ENCODE data around the gene CALD1.
A peak's percentile ranks its signal among the peaks of the same experiment; 100 is the strongest.

Gene CALD1

DNA sequence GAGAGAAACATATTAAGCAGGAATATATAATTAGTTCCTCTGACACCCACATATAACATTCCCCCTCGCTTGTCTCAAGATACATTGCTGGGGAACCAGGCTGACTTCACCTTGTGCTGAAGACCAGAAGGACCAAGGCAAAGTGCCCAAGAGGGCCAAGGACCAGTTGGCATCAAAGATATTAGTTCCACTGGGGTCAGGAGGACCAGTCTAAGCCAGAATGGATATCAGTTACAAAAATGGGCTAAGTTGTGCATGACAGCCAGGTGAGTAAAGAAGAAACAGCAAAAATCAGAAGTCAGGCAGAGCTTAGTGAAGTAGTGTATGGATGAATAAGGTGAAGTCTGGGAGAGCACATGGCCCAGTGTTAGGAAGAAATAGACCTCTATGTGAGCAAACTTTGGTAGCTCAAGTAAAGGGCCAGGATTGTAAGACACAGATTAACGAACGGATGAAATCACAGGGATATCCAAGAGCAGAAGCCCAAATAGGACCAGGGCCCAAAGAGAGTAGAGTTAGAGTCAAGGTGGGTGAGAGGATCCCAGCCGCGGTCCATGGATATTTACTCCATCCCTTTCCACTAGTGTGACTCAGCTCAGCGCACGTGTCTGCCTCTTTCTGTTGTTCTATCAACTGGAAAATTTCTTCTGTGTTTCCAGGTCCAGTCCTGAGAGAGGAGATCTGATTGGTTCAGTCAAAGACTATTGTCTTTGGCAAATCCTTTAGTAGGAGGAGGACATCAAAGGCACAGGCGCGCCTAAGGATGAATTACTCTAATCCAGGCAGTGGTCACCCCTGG, 5.0 kb downstream of the CALD1 start:
- no peak for DNase-seq (ENCODE audit: low read depth)
- TF ChIP-seq CTCF (conservative IDR thresholded peaks at IDR 0.05; ENCODE audit: control insufficient read depth, insufficient read depth, low read depth, low read length): no peak
- no peak overlapping the region for H3K4me3 ChIP-seq (ENCODE audit: control insufficient read depth, low read depth, low read length)

DNA sequence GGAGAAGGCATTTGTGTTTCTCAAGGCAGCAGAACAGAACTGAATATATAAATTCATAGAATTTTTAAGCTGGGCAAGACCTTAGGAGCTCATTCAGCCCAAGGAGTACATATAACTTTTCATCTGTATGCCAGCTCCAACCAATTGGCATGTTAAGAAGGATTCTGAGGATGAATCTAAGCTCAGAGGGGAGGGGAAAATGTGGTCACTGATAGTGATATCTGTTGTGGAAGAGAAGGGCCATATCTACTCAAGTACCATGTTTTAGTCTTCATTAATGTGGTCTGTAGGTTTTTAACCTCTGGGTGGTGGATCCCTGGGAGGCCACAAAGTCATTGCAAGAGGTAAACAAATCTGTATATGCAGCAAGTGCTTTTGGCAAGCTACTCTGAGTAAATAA, 6.4 kb downstream of the CALD1 start:
- no peak for TF ChIP-seq CTCF (conservative IDR thresholded peaks at IDR 0.05; ENCODE audit: control insufficient read depth, insufficient read depth, low read depth, low read length)
- DNase-seq (ENCODE audit: low read depth): no peak
- no peak overlapping the region for H3K4me3 ChIP-seq (ENCODE audit: control insufficient read depth, low read depth, low read length)

DNA sequence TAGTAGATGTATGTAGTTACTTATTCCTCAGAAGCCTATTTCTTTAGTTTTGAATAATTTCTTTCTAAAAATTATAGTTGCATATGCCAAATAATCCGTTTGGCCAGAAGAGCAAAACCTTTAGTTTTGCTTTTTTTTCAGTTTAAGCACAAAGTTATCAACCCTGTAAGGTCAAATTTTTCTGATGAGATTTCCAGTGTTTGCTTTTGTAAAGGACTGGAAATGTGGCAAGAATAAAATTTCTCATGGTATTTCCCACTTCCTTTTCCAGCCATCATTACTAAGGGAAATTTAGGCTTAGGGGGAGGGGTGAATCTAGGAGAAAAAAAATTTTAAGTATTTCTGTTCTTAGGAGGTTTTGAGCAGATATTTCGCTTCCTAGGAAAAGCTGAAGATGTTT, 7.6 kb downstream of the CALD1 start:
- TF ChIP-seq CTCF (conservative IDR thresholded peaks at IDR 0.05; ENCODE audit: control insufficient read depth, insufficient read depth, low read depth, low read length): no peak
- DNase-seq (ENCODE audit: low read depth): no peak
- no peak overlapping the region for H3K4me3 ChIP-seq (ENCODE audit: control insufficient read depth, low read depth, low read length)

DNA sequence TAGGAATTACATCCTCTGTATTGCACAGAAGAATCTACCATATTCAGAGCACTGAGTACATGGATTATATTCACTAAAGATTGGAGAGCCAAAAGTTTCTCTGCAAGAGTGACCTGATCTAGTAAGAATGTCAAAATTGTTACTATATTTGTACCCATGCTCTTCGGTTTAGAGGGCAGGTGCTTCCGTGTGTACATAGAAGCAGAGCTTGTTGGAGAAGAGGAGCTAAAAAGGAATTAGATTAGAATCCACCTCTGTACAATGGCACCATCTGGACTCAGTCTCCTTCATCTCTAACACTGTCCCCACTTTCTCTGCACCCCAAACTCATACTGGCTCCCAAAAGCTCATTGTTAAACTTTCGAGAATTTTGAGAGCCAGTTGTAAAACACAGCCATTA, 8.3 kb downstream of the CALD1 start:
- DNase-seq (ENCODE audit: low read depth): no peak
- H3K4me3 ChIP-seq (ENCODE audit: control insufficient read depth, low read depth, low read length): no peak overlapping the region
- TF ChIP-seq CTCF (conservative IDR thresholded peaks at IDR 0.05; ENCODE audit: control insufficient read depth, insufficient read depth, low read depth, low read length): no peak

DNA sequence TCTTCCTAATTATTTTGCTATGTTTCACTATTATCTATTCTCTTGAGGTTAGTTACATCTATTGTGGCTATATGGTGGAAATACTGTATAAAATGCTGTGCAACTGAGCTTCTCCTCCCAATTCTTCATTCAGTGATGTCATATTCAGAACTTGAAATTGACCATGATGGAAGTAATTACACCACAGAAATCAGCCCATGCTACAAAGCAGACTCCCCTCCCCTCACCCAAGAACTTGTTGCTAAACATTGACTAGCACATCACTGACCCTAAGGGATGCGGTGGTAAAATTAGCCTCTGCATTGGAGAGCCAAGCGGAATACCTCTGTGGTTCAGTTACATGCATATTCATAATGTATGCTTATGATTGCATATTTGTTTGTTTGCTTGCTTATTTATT, 8.8 kb downstream of the CALD1 start:
- no peak overlapping the region for H3K4me3 ChIP-seq (ENCODE audit: control insufficient read depth, low read depth, low read length)
- DNase-seq (ENCODE audit: low read depth): no peak
- no peak for TF ChIP-seq CTCF (conservative IDR thresholded peaks at IDR 0.05; ENCODE audit: control insufficient read depth, insufficient read depth, low read depth, low read length)

GRCh38 chr7:134789967-134790685, 10.7 kb downstream of the CALD1 start:
- TF ChIP-seq CTCF (conservative IDR thresholded peaks at IDR 0.05; ENCODE audit: control insufficient read depth, insufficient read depth, low read depth, low read length): no peak
- H3K4me3 ChIP-seq (ENCODE audit: control insufficient read depth, low read depth, low read length): no peak overlapping the region
- DNase-seq (ENCODE audit: low read depth): peak; percentile 72

Data from fibroblast of mammary gland (primary cell).